Endothelial cell of umbilical vein (primary cell): ENCODE results near the gene SPON1. TPM values are rescaled to one million over a fixed set of nuclear protein-coding genes. Genes with fewer than 3 reads are reported as not detected.

ENCODE experiments used
- BruUV-seq: library from RNA; stranded (reverse); fragments of 400-500 nt; replicated peaks from 2 replicates; lab custom pipeline; 2021; lab: Mats Ljungman, UMichigan
- CTCF ChIA-PET: fragments of 300-600, 350-600 bp; sonication (Branson Sonifier 250); formaldehyde crosslinking; loops from one replicate; lab custom pipeline; 2021; ENCODE audit warnings: antibody characterized with exemption, inconsistent platforms; lab: Charles Lee
- POLR2A ChIA-PET: fragments of 300-600, 350-600 bp; sonication (Branson Sonifier 250); formaldehyde crosslinking; loops from one replicate; lab custom pipeline; 2021; ENCODE audit warnings: antibody characterized with exemption, inconsistent platforms; lab: Charles Lee
- DNase-seq: peaks from one replicate; pipeline ENCODE4 v3.0.0-alpha.2; 2011; ENCODE audit warnings: low read depth, low spot score
- FAIRE-seq: peaks from 2 replicates; lab custom pipeline; 2011; peaks lifted over from hg19 to GRCh38; lab: Jason Lieb, UNC
- H2AFZ ChIP-seq: 2 replicates; pipeline ENCODE4 v1.6.0; 2012; ENCODE audit warnings: low read depth, low read length, control low read depth, inconsistent platforms
- H3K27ac ChIP-seq: 2 replicates; pipeline ENCODE4 v1.5.1; 2011; ENCODE audit warnings: low read depth, mild to moderate bottlenecking, control low read depth, low read length, moderate library complexity; ENCODE audit not compliant: insufficient read depth
- H3K27me3 ChIP-seq, 2 experiments: 2 replicates each; pipeline versions ENCODE4 v1.6.0 to v1.6.1; 2011; ENCODE audit warnings: low read length in 2 of 2, mixed read lengths in 1 of 2; ENCODE audit not compliant: control insufficient read depth in 2 of 2, insufficient read depth in 2 of 2
- H3K36me3 ChIP-seq, 2 experiments: 2 replicates in 1 of 2; 3 replicates in 1 of 2; pipeline ENCODE4 v1.5.1; 2011; ENCODE audit warnings: low read length in 2 of 2, mild to moderate bottlenecking in 1 of 2, moderate library complexity in 1 of 2; ENCODE audit not compliant: control insufficient read depth in 2 of 2, insufficient read depth in 2 of 2; ENCODE audit errors: extremely low read depth in 1 of 2
- H3K4me1 ChIP-seq: 3 replicates; pipeline ENCODE4 v1.5.1; 2011; ENCODE audit warnings: mild to moderate bottlenecking, low read length; ENCODE audit not compliant: control insufficient read depth, insufficient read depth; ENCODE audit errors: extremely low read depth
- H3K4me2 ChIP-seq: 2 replicates; pipeline ENCODE4 v1.6.1; 2011; ENCODE audit warnings: low read length, control low read depth, mixed read lengths; ENCODE audit not compliant: insufficient read depth
- H3K4me3 ChIP-seq, 3 experiments: fragments of 200-600 bp in 1 of 3; sonication (generic), shearing (Covaris generic) in 1 of 3; replicated peaks in 1 of 3; 2 replicates each; pipeline ENCODE4 v1.5.1; 2011 to 2016; ENCODE audit warnings: control low read depth in 3 of 3, low read length in 3 of 3, mild to moderate bottlenecking in 2 of 3, inconsistent platforms in 1 of 3, low read depth in 1 of 3, moderate library complexity in 1 of 3; ENCODE audit not compliant: insufficient read depth in 1 of 3
- H3K79me2 ChIP-seq: 2 replicates; pipeline ENCODE4 v1.6.0; 2012; ENCODE audit warnings: low read length, inconsistent platforms; ENCODE audit not compliant: control insufficient read depth, insufficient read depth
- H3K9ac ChIP-seq: replicated peaks from 2 replicates; pipeline ENCODE3; 2011; ENCODE audit warnings: low read length, control low read depth; ENCODE audit not compliant: insufficient read depth; ENCODE audit errors: extremely low read depth
- H3K9me1 ChIP-seq: replicated peaks from 3 replicates; pipeline ENCODE4 v1.6.0; 2011; ENCODE audit warnings: mild to moderate bottlenecking, low read length; ENCODE audit not compliant: control insufficient read depth, insufficient read depth; ENCODE audit errors: extremely low read depth
- H3K9me3 ChIP-seq: replicated peaks from 2 replicates; pipeline ENCODE4 v1.5.1; 2012; ENCODE audit warnings: low read length, inconsistent platforms; ENCODE audit not compliant: control insufficient read depth, insufficient read depth
- H4K20me1 ChIP-seq: replicated peaks from 2 replicates; pipeline ENCODE3; 2011; ENCODE audit warnings: mild to moderate bottlenecking, low read length; ENCODE audit not compliant: control insufficient read depth, insufficient read depth; ENCODE audit errors: extremely low read depth
- EZH2 ChIP-seq: IDR thresholded peaks from 2 replicates; pipeline ENCODE4 v1.6.1; 2012; ENCODE audit warnings: borderline replicate concordance, low read depth, mild to moderate bottlenecking, moderate library complexity, low read length, inconsistent platforms; ENCODE audit not compliant: severe bottlenecking
- FOS ChIP-seq: IDR thresholded peaks from 2 replicates; pipeline ENCODE4 v1.6.1; 2011; ENCODE audit warnings: mild to moderate bottlenecking, low read length, moderate library complexity, borderline replicate concordance; ENCODE audit not compliant: insufficient read depth
- GATA2 ChIP-seq: IDR thresholded peaks from 2 replicates; pipeline ENCODE4 v1.7.0; 2011; ENCODE audit warnings: low read depth, mild to moderate bottlenecking, moderate library complexity, mixed read lengths, low read length; ENCODE audit not compliant: insufficient read length, insufficient read depth
- JUN ChIP-seq: IDR thresholded peaks from 2 replicates; pipeline ENCODE4 v1.6.1; 2011; ENCODE audit warnings: borderline replicate concordance, low read depth; ENCODE audit not compliant: insufficient read length, insufficient read depth
- MYC ChIP-seq: IDR thresholded peaks from one replicate; pipeline ENCODE4 v1.6.1; 2011; ENCODE audit warnings: mild to moderate bottlenecking, low read depth, low read length
- POLR2A ChIP-seq: IDR thresholded peaks from 2 replicates; pipeline ENCODE4 v1.6.1; 2012; ENCODE audit warnings: low read depth, mild to moderate bottlenecking, control low read depth, low read length
- POLR2AphosphoS5 ChIP-seq: IDR thresholded peaks from 2 replicates; pipeline ENCODE4 v1.6.1; 2012; ENCODE audit warnings: low read depth, mild to moderate bottlenecking, control low read depth, low read length, moderate library complexity; ENCODE audit not compliant: insufficient read depth
- dilution Hi-C: fragments of 300-500 bp; cut with MboI; formaldehyde crosslinking; loops from one replicate; pipeline ENCODE4 v1.15.0; 2019; ENCODE audit warnings: low sequenced_read_pairs; ENCODE audit not compliant: extremely low pct_ligation_motif_present
- intact Hi-C: fragments of 100-400 bp; cut with micrococcal nuclease; formaldehyde crosslinking; loops from one replicate; pipeline ENCODE4 v1.10.0; 2022
- polyA plus RNA-seq, 4 experiments: library from polyadenylated mRNA; depleted of rRNA in 3 of 4; stranded (reverse) in 3 of 4; unstranded in 1 of 4; fragments of >200 nt; gene quantifications; 2 replicates each; pipeline versions ENCODE4 v1.2.1 to v1.2.3, GENCODE V29; 2011 to 2012; ENCODE audit warnings: missing spikeins in 1 of 4
- total RNA-seq: library from RNA; stranded (reverse); gene quantifications from 2 replicates; pipeline ENCODE4 v1.2.3, GENCODE V29; 2021
- TF ChIP-seq, protein P1 (sequence below): IDR thresholded peaks from 2 replicates; pipeline ENCODE4 v1.6.1; 2011; ENCODE audit not compliant: insufficient read depth, insufficient read length
- TF ChIP-seq, protein P2 (sequence below), 2 donors: IDR thresholded peaks; 1 replicate in 1 of 2; 2 replicates in 1 of 2; pipeline ENCODE4 v1.5.1; 2011; ENCODE audit warnings: low read length in 2 of 2, mild to moderate bottlenecking in 2 of 2, moderate library complexity in 2 of 2, control low read depth in 1 of 2, inconsistent platforms in 1 of 2, low read depth in 1 of 2; ENCODE audit not compliant: insufficient read depth in 1 of 2; ENCODE audit errors: extremely low read depth in 1 of 2

The SPON1 gene
- total and polyA plus RNA-seq, 2 donors (not counting 3 experiments of a cell fraction or from before 2014, with no cell fraction given): 0.31 TPM; not detected in 1

DNA sequence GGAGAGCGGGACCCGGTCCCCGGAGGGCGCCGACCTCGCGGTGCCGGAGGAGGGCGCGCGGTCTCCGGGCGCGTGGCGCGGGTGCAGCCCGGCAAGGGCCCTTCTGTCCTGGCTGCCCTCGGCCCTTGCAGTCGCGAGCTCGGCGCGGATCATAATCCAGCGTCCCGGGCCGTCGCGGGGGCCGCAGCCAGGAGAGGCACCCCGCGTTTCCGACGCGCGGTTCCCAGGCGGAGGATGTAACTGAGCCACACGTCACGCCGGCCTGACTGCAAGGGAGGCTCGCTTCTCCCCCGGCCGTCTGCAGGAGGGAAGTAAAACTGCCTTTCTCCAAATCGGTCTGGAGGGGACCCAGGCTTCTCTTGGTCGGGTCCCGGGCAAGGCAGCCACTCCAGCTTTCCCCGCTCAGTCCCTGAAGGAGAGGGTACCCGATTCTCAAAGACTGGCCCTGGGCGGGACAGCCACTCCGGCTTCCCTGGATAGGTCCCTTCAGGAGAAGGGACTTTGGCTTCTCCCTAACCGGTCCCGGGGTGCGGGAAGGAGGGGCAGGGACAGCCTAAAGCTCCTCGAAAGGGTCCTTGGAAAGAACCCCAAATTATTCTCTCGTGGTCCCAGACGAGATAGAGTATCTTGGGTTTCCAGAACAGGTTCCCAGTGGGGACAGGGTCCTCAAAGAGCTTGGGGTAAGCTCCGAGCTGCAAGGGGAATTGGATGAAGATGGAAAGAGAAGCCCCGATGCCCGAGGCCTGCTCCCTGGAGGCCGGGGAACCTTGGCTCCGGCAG lies 836 bp downstream of the SPON1 start:
- dilution Hi-C loops (no loop called here), intact Hi-C loops (no loop called here)
- no peaks in the 10 kb centered on the region for H3K79me2 ChIP-seq
- H3K36me3 ChIP-seq: no peaks in the 10 kb centered on the region
- FAIRE-seq: no peak
- H3K4me1 ChIP-seq: no peaks in the 10 kb centered on the region
- no peak overlapping the region for H3K4me2 ChIP-seq
- ChIA-PET POLR2A (no interaction called here), CTCF (no interaction called here)
- no peak overlapping the region for H2AFZ ChIP-seq
- no peak for DNase-seq
- H4K20me1 ChIP-seq: no peaks in the 10 kb centered on the region
- H3K4me3 ChIP-seq: no peak overlapping the region
- no peaks in the 10 kb centered on the region for H3K9me1 ChIP-seq
- no peaks in the 10 kb centered on the region for H3K9me3 ChIP-seq
- H3K27me3 ChIP-seq: peaks cover 69 to 92% of the 10 kb centered on the region in 2 experiments
- H3K27ac ChIP-seq: no peak overlapping the region
- TF ChIP-seq, protein P1, sequence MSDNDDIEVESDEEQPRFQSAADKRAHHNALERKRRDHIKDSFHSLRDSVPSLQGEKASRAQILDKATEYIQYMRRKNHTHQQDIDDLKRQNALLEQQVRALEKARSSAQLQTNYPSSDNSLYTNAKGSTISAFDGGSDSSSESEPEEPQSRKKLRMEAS: no peak
- TF ChIP-seq JUN (no peak), POLR2AphosphoS5 (no peak), POLR2A (no peak), MYC (no peak), GATA2 (no peak), EZH2 (no peak), FOS (no peak)
- TF ChIP-seq, protein P2, sequence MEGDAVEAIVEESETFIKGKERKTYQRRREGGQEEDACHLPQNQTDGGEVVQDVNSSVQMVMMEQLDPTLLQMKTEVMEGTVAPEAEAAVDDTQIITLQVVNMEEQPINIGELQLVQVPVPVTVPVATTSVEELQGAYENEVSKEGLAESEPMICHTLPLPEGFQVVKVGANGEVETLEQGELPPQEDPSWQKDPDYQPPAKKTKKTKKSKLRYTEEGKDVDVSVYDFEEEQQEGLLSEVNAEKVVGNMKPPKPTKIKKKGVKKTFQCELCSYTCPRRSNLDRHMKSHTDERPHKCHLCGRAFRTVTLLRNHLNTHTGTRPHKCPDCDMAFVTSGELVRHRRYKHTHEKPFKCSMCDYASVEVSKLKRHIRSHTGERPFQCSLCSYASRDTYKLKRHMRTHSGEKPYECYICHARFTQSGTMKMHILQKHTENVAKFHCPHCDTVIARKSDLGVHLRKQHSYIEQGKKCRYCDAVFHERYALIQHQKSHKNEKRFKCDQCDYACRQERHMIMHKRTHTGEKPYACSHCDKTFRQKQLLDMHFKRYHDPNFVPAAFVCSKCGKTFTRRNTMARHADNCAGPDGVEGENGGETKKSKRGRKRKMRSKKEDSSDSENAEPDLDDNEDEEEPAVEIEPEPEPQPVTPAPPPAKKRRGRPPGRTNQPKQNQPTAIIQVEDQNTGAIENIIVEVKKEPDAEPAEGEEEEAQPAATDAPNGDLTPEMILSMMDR (IDR thresholded peaks at IDR 0.05; ENCODE audit: extremely low read depth in 1 of 2, insufficient read depth in 1 of 2, low read depth in 1 of 2, low read length in 2 of 2): no peak
- H3K9ac ChIP-seq: no peak overlapping the region
- BruUV-seq: no TSS peak
